HEK293 (cell line): ENCODE results near the gene CNDP2.

Experiments used
- CTCF ChIA-PET: fragments of 350-600 bp; formaldehyde crosslinking; extraction: SDS; loops from one replicate; lab custom pipeline; 2021; ENCODE audit warnings: antibody characterized with exemption; lab: Yijun Ruan, JAX
- POLR2A ChIA-PET: fragments of 300-600 bp; formaldehyde crosslinking; extraction: SDS; loops from one replicate; lab custom pipeline; 2020; ENCODE audit warnings: antibody characterized with exemption, inconsistent platforms; lab: Yijun Ruan, JAX
- H3K27ac ChIP-seq: fragments of 200-500 bp; sonication (Bioruptor generic); 2 replicates; pipeline ENCODE4 v1.5.1; 2014; ENCODE audit warnings: low read depth, low read length, control low read depth, inconsistent platforms; ENCODE audit errors: extremely low read depth
- H3K36me3 ChIP-seq, 2 experiments: fragments of 200-500 bp in 1 of 2; sonication (Bioruptor generic) in 1 of 2; 1 replicate in 1 of 2; 2 replicates in 1 of 2; pipeline ENCODE4 v1.5.1; 2014 to 2017; ENCODE audit warnings: inconsistent platforms in 2 of 2, low read length in 2 of 2; ENCODE audit not compliant: control insufficient read depth in 2 of 2, insufficient read depth in 1 of 2
- H3K4me1 ChIP-seq: fragments of 200-500 bp; sonication (Bioruptor generic); 2 replicates; pipeline ENCODE4 v1.5.1; 2014; ENCODE audit warnings: mild to moderate bottlenecking, low read length, inconsistent platforms; ENCODE audit not compliant: control insufficient read depth, insufficient read depth
- H3K4me3 ChIP-seq: 2 replicates; pipeline ENCODE4 v1.5.1; 2011; ENCODE audit warnings: low read depth, mild to moderate bottlenecking, control low read depth, low read length, moderate library complexity
- H3K9me3 ChIP-seq: fragments of 200-500 bp; sonication (Bioruptor generic); 2 replicates; pipeline ENCODE4 v1.5.1; 2014; ENCODE audit warnings: low read depth, low read length, inconsistent platforms; ENCODE audit not compliant: control insufficient read depth, insufficient read depth
- CTCF ChIP-seq: fragments of 450-650 bp; formaldehyde crosslinking; IDR thresholded peaks from 2 replicates; pipeline ENCODE4 v1.5.1; 2016; ENCODE audit warnings: missing biosample characterization, missing genetic modification characterization
- MYNN ChIP-seq: fragments of 450-650 bp; formaldehyde crosslinking; IDR thresholded peaks from 2 replicates; pipeline ENCODE4 v1.5.1; 2016; ENCODE audit warnings: missing biosample characterization, missing genetic modification characterization, borderline replicate concordance
- PRDM1 ChIP-seq: fragments of 450-650 bp; formaldehyde crosslinking; IDR thresholded peaks from 2 replicates; pipeline ENCODE4; 2016; ENCODE audit warnings: missing biosample characterization, missing genetic modification characterization
- SP2 ChIP-seq: fragments of 450-650 bp; formaldehyde crosslinking; IDR thresholded peaks from 2 replicates; pipeline ENCODE4 v1.5.1; 2016; ENCODE audit warnings: missing biosample characterization, missing genetic modification characterization
- ZFHX2 ChIP-seq: fragments of 450-650 bp; formaldehyde crosslinking; conservative IDR thresholded peaks from 2 replicates; pipeline ENCODE4 v1.5.1; 2016; ENCODE audit warnings: missing biosample characterization, missing genetic modification characterization
- ZNF157 ChIP-seq: fragments of 450-650 bp; formaldehyde crosslinking; IDR thresholded peaks from 2 replicates; pipeline ENCODE4 v1.5.1; 2016; ENCODE audit warnings: missing biosample characterization, missing genetic modification characterization
- ZNF19 ChIP-seq: fragments of 450-650 bp; formaldehyde crosslinking; IDR thresholded peaks from 2 replicates; pipeline ENCODE4; 2016; ENCODE audit warnings: missing biosample characterization, missing genetic modification characterization, low read depth
- ZNF223 ChIP-seq: fragments of 450-650 bp; formaldehyde crosslinking; IDR thresholded peaks from 2 replicates; pipeline ENCODE4 v1.5.1; 2016; ENCODE audit warnings: missing biosample characterization, missing genetic modification characterization
- ZNF248 ChIP-seq: fragments of 450-650 bp; formaldehyde crosslinking; IDR thresholded peaks from 2 replicates; pipeline ENCODE4 v1.5.1; 2017; ENCODE audit warnings: missing biosample characterization, missing genetic modification characterization
- ZNF423 ChIP-seq: fragments of 450-650 bp; formaldehyde crosslinking; IDR thresholded peaks from 2 replicates; pipeline ENCODE4 v1.5.1; 2016; ENCODE audit warnings: missing biosample characterization, missing genetic modification characterization
- ZNF449 ChIP-seq: fragments of 450-650 bp; formaldehyde crosslinking; IDR thresholded peaks from 2 replicates; pipeline ENCODE4 v1.5.1; 2017; ENCODE audit warnings: missing biosample characterization, mild to moderate bottlenecking, missing genetic modification characterization, moderate library complexity
- ZNF513 ChIP-seq: fragments of 450-650 bp; IDR thresholded peaks from 2 replicates; pipeline ENCODE4 v1.5.1; 2018; ENCODE audit warnings: missing biosample characterization, missing genetic modification characterization
- ZNF580 ChIP-seq: fragments of 450-650 bp; formaldehyde crosslinking; IDR thresholded peaks from 2 replicates; pipeline ENCODE4 v1.5.1; 2016; ENCODE audit warnings: missing biosample characterization, missing genetic modification characterization
- ZNF626 ChIP-seq: fragments of 450-650 bp; sonication (Bioruptor Pico); formaldehyde crosslinking; IDR thresholded peaks from 2 replicates; pipeline ENCODE4 v1.5.1; 2018; ENCODE audit warnings: missing biosample characterization, missing genetic modification characterization, inconsistent platforms
- ZNF658 ChIP-seq: fragments of 450-650 bp; formaldehyde crosslinking; IDR thresholded peaks from 2 replicates; pipeline ENCODE4; 2016; ENCODE audit warnings: missing biosample characterization, missing genetic modification characterization
- ZNF692 ChIP-seq: fragments of 450-650 bp; formaldehyde crosslinking; IDR thresholded peaks from 2 replicates; pipeline ENCODE4 v1.5.1; 2016; ENCODE audit warnings: missing biosample characterization, missing genetic modification characterization
- ZSCAN4 ChIP-seq: fragments of 450-650 bp; formaldehyde crosslinking; IDR thresholded peaks from 2 replicates; pipeline ENCODE4 v1.5.1; 2017; ENCODE audit warnings: missing biosample characterization, missing genetic modification characterization
- TF ChIP-seq, protein P1 (sequence below): fragments of 450-650 bp; formaldehyde crosslinking; IDR thresholded peaks from 2 replicates; pipeline ENCODE4 v1.5.1; 2017; ENCODE audit warnings: missing biosample characterization, missing genetic modification characterization
- TF ChIP-seq, protein P2 (sequence below): fragments of 450-650 bp; formaldehyde crosslinking; IDR thresholded peaks from 2 replicates; pipeline ENCODE4 v1.5.1; 2017; ENCODE audit warnings: missing biosample characterization, missing genetic modification characterization
- TF ChIP-seq, protein P3 (sequence below): sonication (generic); formaldehyde crosslinking; IDR thresholded peaks from 2 replicates; pipeline ENCODE4 v1.8.1; 2022; ENCODE audit warnings: mild to moderate bottlenecking, moderate library complexity, missing genetic modification reagents

The CNDP2 gene

DNA sequence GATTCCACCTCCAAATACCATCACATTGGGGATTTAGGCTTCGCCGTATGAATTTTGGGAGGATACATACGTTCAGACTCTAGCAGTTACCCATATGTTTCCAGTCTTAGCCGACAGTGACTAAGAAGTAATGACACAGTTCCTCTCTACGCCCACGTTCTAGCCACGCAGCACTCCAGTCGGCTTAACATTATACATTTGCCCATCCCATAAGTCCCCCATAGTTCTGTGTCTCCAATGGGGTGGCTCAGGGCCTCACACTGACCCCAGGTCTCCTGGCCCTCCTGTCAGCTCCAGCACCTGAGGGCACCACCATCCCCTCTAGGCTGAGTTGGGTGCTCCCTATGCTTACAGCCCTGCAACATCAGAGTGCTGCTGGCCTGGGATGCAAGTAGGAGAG lies 18.4 kb upstream of the CNDP2 start:
- Histone ChIP-seq H3K9me3 (no peaks in the 10 kb centered on the region), H3K36me3 (no peaks in the 10 kb centered on the region), H3K4me1 (no peaks in the 10 kb centered on the region), H3K4me3 (no peak overlapping the region), H3K27ac (no peak overlapping the region)
- ChIA-PET CTCF (interaction anchor here (0.7 to 1.3 kb wide), 2 partner anchors 124 to 1778 kb away, joined by 3 to 5 read pairs; no protein-coding TSS in a partner anchor), POLR2A (no interaction called here)
- TF ChIP-seq ZNF692 (no peak), ZNF626 (tag by site-specific recombination) (no peak), PRDM1 (tag by site-specific recombination) (no peak), ZNF157 (tag by site-specific recombination) (no peak), SP2 (tag by site-specific recombination) (no peak), ZNF19 (tag by site-specific recombination) (no peak), ZNF248 (tag by site-specific recombination) (no peak), MYNN (tag by site-specific recombination) (no peak), ZNF423 (tag by site-specific recombination) (no peak), ZNF223 (tag by site-specific recombination) (no peak), ZFHX2 (tag by site-specific recombination) (no peak), CTCF (tag by site-specific recombination) (no peak), ZSCAN4 (no peak), ZNF513 (no peak), ZNF449 (tag by site-specific recombination) (no peak), ZNF658 (tag by site-specific recombination) (no peak), ZNF580 (no peak)
- TF ChIP-seq, protein P1, sequence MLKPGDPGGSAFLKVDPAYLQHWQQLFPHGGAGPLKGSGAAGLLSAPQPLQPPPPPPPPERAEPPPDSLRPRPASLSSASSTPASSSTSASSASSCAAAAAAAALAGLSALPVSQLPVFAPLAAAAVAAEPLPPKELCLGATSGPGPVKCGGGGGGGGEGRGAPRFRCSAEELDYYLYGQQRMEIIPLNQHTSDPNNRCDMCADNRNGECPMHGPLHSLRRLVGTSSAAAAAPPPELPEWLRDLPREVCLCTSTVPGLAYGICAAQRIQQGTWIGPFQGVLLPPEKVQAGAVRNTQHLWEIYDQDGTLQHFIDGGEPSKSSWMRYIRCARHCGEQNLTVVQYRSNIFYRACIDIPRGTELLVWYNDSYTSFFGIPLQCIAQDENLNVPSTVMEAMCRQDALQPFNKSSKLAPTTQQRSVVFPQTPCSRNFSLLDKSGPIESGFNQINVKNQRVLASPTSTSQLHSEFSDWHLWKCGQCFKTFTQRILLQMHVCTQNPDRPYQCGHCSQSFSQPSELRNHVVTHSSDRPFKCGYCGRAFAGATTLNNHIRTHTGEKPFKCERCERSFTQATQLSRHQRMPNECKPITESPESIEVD (tag by site-specific recombination), result no peak
- TF ChIP-seq, protein P2, sequence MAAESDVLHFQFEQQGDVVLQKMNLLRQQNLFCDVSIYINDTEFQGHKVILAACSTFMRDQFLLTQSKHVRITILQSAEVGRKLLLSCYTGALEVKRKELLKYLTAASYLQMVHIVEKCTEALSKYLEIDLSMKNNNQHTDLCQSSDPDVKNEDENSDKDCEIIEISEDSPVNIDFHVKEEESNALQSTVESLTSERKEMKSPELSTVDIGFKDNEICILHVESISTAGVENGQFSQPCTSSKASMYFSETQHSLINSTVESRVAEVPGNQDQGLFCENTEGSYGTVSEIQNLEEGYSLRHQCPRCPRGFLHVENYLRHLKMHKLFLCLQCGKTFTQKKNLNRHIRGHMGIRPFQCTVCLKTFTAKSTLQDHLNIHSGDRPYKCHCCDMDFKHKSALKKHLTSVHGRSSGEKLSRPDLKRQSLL (tag by site-specific recombination), result no peak
- TF ChIP-seq, protein P3, sequence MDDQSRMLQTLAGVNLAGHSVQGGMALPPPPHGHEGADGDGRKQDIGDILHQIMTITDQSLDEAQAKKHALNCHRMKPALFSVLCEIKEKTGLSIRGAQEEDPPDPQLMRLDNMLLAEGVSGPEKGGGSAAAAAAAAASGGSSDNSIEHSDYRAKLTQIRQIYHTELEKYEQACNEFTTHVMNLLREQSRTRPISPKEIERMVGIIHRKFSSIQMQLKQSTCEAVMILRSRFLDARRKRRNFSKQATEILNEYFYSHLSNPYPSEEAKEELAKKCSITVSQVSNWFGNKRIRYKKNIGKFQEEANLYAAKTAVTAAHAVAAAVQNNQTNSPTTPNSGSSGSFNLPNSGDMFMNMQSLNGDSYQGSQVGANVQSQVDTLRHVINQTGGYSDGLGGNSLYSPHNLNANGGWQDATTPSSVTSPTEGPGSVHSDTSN, result no peak
